CD14-positive monocyte (primary cell): Measurements from ENCODE around the gene DENND1A. TPM values are rescaled to one million over a fixed set of nuclear protein-coding genes. Genes with fewer than 3 reads are reported as not detected.

ENCODE experiments used
- DNase-seq, 3 donors: peaks; one replicate each; pipeline ENCODE4 v3.0.0-alpha.2; 2011 to 2022
- H2AFZ ChIP-seq: 2 replicates; pipeline ENCODE4 v1.6.0; 2012; ENCODE audit warnings: mild to moderate bottlenecking, low read depth, low read length, inconsistent platforms; ENCODE audit not compliant: insufficient read depth, poor library complexity, severe bottlenecking
- H3K27ac ChIP-seq, 2 donors: 1 replicate in 1 of 2; 2 replicates in 1 of 2; pipeline ENCODE4 v1.5.1; 2012 to 2013; ENCODE audit warnings: low read length in 2 of 2, control low read depth in 1 of 2, inconsistent platforms in 1 of 2, low read depth in 1 of 2, mild to moderate bottlenecking in 1 of 2
- H3K27me3 ChIP-seq, 2 donors: one replicate each; pipeline versions ENCODE4 v1.6.0 to v1.6.1; 2011 to 2013; ENCODE audit warnings: low read length in 2 of 2; ENCODE audit not compliant: control insufficient read depth in 2 of 2, insufficient read depth in 2 of 2
- H3K36me3 ChIP-seq, 2 donors: replicated peaks in 1 of 2; 1 replicate in 1 of 2; 2 replicates in 1 of 2; pipeline versions ENCODE4 v1.5.1 to v1.6.1; 2012 to 2013; ENCODE audit warnings: low read length in 2 of 2, control low read depth in 1 of 2, inconsistent platforms in 1 of 2, mild to moderate bottlenecking in 1 of 2; ENCODE audit not compliant: insufficient read depth in 2 of 2, control insufficient read depth in 1 of 2
- H3K4me1 ChIP-seq, 2 donors: 1 replicate in 1 of 2; 2 replicates in 1 of 2; pipeline versions ENCODE4 v1.5.1 to v1.6.1; 2012 to 2013; ENCODE audit warnings: low read length in 2 of 2, control low read depth in 1 of 2, inconsistent platforms in 1 of 2, mild to moderate bottlenecking in 1 of 2, moderate library complexity in 1 of 2; ENCODE audit not compliant: insufficient read depth in 2 of 2, control insufficient read depth in 1 of 2
- H3K4me2 ChIP-seq: replicated peaks from 2 replicates; pipeline ENCODE3; 2012; ENCODE audit warnings: low read length, moderate library complexity, mild to moderate bottlenecking; ENCODE audit not compliant: poor library complexity, severe bottlenecking; ENCODE audit errors: extremely low read depth
- H3K4me3 ChIP-seq, 3 experiments: fragments of 200-600 bp in 1 of 3; sonication (generic) in 1 of 3; replicated peaks in 1 of 3; 1 replicate in 2 of 3; 2 replicates in 1 of 3; pipeline ENCODE4 v1.5.1; 2011 to 2013; ENCODE audit warnings: low read length in 3 of 3, mild to moderate bottlenecking in 3 of 3, control low read depth in 2 of 3, low read depth in 2 of 3, inconsistent platforms in 1 of 3, moderate library complexity in 1 of 3
- H3K79me2 ChIP-seq: 2 replicates; pipeline ENCODE4 v1.6.0; 2012; ENCODE audit warnings: mild to moderate bottlenecking, control low read depth, inconsistent platforms, low read length, moderate library complexity; ENCODE audit not compliant: insufficient read depth
- H3K9ac ChIP-seq: 2 replicates; pipeline ENCODE4 v1.6.0; 2017; ENCODE audit warnings: low read length, mild to moderate bottlenecking; ENCODE audit not compliant: insufficient read depth, poor library complexity, severe bottlenecking
- H3K9me3 ChIP-seq, 2 donors: replicated peaks in 1 of 2; 1 replicate in 1 of 2; 2 replicates in 1 of 2; pipeline versions ENCODE4 v1.5.1 to v1.6.1; 2012 to 2013; ENCODE audit warnings: low read length in 2 of 2, control low read depth in 1 of 2; ENCODE audit not compliant: control insufficient read depth in 1 of 2, insufficient read depth in 1 of 2
- H4K20me1 ChIP-seq: 2 replicates; pipeline ENCODE4 v1.6.0; 2012; ENCODE audit warnings: mild to moderate bottlenecking, low read length, control low read depth, moderate library complexity; ENCODE audit not compliant: insufficient read depth
- H3K27ac Mint-ChIP-seq, 7 donors: one replicate each; pipeline ENCODE4 v1.8.0; 2020; ENCODE audit warnings: mild to moderate bottlenecking in 7 of 7, mixed read lengths in 7 of 7, moderate library complexity in 6 of 7, inconsistent platforms in 2 of 7
- H3K27me3 Mint-ChIP-seq, 3 donors: one replicate each; pipeline ENCODE4 v1.8.0; 2021 to 2022; ENCODE audit warnings: low read depth in 3 of 3, mild to moderate bottlenecking in 3 of 3, mixed read lengths in 3 of 3, moderate library complexity in 3 of 3, inconsistent platforms in 1 of 3
- H3K36me3 Mint-ChIP-seq, 2 donors: one replicate each; pipeline ENCODE4 v1.8.0; 2020; ENCODE audit warnings: mixed read lengths in 2 of 2, inconsistent platforms in 1 of 2, mild to moderate bottlenecking in 1 of 2
- H3K4me1 Mint-ChIP-seq: one replicate; pipeline ENCODE4 v1.8.0; 2020; ENCODE audit warnings: mild to moderate bottlenecking, mixed read lengths
- H3K4me3 Mint-ChIP-seq, 2 donors: one replicate each; pipeline ENCODE4 v1.8.0; 2020; ENCODE audit warnings: mild to moderate bottlenecking in 2 of 2, mixed read lengths in 2 of 2, moderate library complexity in 1 of 2
- H3K9me3 Mint-ChIP-seq, 7 donors: one replicate each; pipeline ENCODE4 v1.8.0; 2020 to 2022; ENCODE audit warnings: mixed read lengths in 7 of 7, mild to moderate bottlenecking in 6 of 7, moderate library complexity in 6 of 7, inconsistent platforms in 2 of 7
- CTCF ChIP-seq: fragments of 200-600 bp; IDR thresholded peaks from one replicate; pipeline ENCODE4 v1.8.0; 2022; ENCODE audit warnings: antibody characterized with exemption, mild to moderate bottlenecking
- WGBS: methylation state at CpG from one replicate; pipeline ENCODE4 v1.1.5; 2013; ENCODE audit warnings: missing lambda C conversion rate; ENCODE audit not compliant: insufficient coverage; 5-methylcytosine and 5-hydroxymethylcytosine counted together
- intact Hi-C, 2 donors: fragments of 100-400 bp; cut with micrococcal nuclease; formaldehyde crosslinking; loops; one replicate each; pipeline versions ENCODE4 v1.15.0 to v1.15.1; 2023
- polyA plus RNA-seq, 3 donors: library from polyadenylated mRNA; depleted of rRNA in 1 of 3; unstranded in 2 of 3; stranded (reverse) in 1 of 3; fragments of 300-500 nt in 2 of 3; fragments of >200 nt in 1 of 3; fragmentation: Illumina TruSeq in 2 of 3; gene quantifications; 1 replicate in 2 of 3; 2 replicates in 1 of 3; pipeline ENCODE4 v1.2.3, GENCODE V29; 2012 to 2021

DENND1A gene
- polyA plus RNA-seq, 3 donors, result 24.8 to 73.0 (median 29.4) TPM

- H3K27ac Mint-ChIP-seq, result peak overlapping the region in 1 of 7 donors; percentile 10
- H3K4me1 Mint-ChIP-seq, result peaks cover 5% of the 10 kb centered on the region
- Histone ChIP-seq H3K4me2 (no peak overlapping the region), H4K20me1 (peaks cover 95% of the 10 kb centered on the region), H3K27ac (no peak overlapping the region), H3K79me2 (peaks cover 36% of the 10 kb centered on the region), H3K9ac (no peak overlapping the region), H3K4me3 (no peak overlapping the region), H3K27me3 (no peaks in the 10 kb centered on the region), H3K9me3 (peaks cover 13 to 15% of the 10 kb centered on the region in 2 donors), H3K4me1 (no peaks in the 10 kb centered on the region), H3K36me3 (peaks cover 0 to 47% of the 10 kb centered on the region in 2 donors), H2AFZ (no peak overlapping the region)
- intact Hi-C loops, result no loop called here
- peaks cover 38 to 52% of the 10 kb centered on the region in 2 donors for H3K36me3 Mint-ChIP-seq
- H3K9me3 Mint-ChIP-seq, result peaks cover 10 to 24% (median 14%) of the 10 kb centered on the region in 7 donors
- H3K27me3 Mint-ChIP-seq, result no peaks in the 10 kb centered on the region
- 100% methylated on average over 1 of the region's 2 CpGs for WGBS
- H3K4me3 Mint-ChIP-seq, result no peak overlapping the region
- no peak for TF ChIP-seq CTCF
- no peak for DNase-seq
Observed at GRCh38 chr9:123724211-123724796, 205.6 kb downstream of the DENND1A start.

GRCh38 chr9:123723135-123723875 is 206.6 kb downstream of the DENND1A start:
- Mint-ChIP-seq H3K4me1 (peaks cover 3% of the 10 kb centered on the region), H3K4me3 (no peak overlapping the region), H3K36me3 (peaks cover 38 to 53% of the 10 kb centered on the region in 2 donors), H3K9me3 (peaks cover 10 to 24% (median 17%) of the 10 kb centered on the region in 7 donors), H3K27ac (no peak overlapping the region), H3K27me3 (no peaks in the 10 kb centered on the region)
- 86% methylated on average over 1 of the region's 4 CpGs for WGBS
- no peaks in the 10 kb centered on the region for H3K4me1 ChIP-seq
- TF ChIP-seq CTCF, result no peak
- no peak overlapping the region for H2AFZ ChIP-seq
- H3K4me3 ChIP-seq, result no peak overlapping the region
- H3K4me2 ChIP-seq, result no peak overlapping the region
- H3K9ac ChIP-seq, result no peak overlapping the region
- DNase-seq, result no peak
- H4K20me1 ChIP-seq, result peaks cover 96% of the 10 kb centered on the region
- no peaks in the 10 kb centered on the region for H3K27me3 ChIP-seq
- H3K27ac ChIP-seq, result no peak overlapping the region
- H3K9me3 ChIP-seq, result peaks cover 13 to 15% of the 10 kb centered on the region in 2 donors
- H3K36me3 ChIP-seq, result peaks cover 0 to 47% of the 10 kb centered on the region in 2 donors
- intact Hi-C loops, result no loop called here
- peaks cover 37% of the 10 kb centered on the region for H3K79me2 ChIP-seq
